ENCODE results near the gene KIAA0825.
"Not testable (repeated sequence)": the region's sequence is repeated elsewhere in the genome, so short reads cannot be mapped to it uniquely, and the experiment has no call there.

KIAA0825 gene

DNA sequence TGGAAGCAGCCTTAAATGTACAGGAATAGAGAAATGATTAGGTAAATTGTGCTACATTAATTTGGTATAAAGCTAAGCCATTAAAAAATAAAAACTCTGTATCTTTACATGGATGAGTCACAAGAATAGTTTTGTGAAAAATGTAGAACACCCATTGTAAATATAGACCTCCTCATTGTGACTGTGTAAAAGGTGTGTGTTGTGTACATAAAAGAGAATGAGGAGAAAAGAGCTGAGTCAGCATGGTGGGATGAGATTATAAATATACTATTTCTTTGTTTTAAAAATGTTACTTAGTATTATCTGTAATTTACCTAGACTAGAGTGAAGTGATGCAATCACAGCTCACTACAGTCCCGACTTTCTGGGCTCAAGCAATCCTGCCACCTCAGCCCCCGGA, 250.5 kb downstream of the KIAA0825 start:
- DNase-seq: no peak

DNA sequence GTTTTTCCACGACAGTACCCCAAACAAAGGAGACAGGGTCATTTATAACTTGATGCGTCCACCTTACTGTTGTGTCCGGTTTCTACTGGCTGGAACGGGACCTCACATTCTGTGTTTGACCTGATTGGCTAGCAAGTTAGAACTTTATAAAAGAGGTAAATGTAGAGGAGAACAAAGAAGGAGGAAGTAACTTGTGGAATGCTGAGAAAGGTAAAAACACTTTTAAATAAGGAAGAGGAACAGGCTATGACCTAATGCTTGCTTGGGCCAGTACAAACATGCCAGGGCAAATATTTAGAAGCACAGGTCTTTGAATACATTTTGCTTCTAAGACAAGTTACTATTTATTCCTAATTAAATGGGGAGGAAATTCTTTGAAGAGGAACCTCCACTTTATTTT, 251.6 kb downstream of the KIAA0825 start:
- no peak for DNase-seq

DNA sequence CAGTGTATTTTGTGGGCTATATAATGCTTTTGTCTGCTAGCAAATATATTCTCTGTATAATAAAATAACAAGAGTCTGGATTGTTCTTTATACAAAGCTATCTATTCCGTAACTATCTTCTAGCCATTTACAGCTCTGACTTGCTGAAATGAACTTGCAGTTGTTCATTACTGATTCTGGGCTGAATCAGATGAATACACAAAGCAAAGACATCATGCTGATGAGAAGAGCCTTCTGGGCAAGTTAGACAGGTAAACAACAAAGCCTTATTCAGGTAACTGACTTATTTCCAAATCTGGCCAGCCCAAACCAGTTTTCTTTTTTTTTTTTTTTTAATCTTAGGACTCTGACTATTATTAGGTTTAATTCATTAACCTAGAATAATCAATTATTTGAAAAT, 255.5 kb downstream of the KIAA0825 start:
- no peak for DNase-seq

DNA sequence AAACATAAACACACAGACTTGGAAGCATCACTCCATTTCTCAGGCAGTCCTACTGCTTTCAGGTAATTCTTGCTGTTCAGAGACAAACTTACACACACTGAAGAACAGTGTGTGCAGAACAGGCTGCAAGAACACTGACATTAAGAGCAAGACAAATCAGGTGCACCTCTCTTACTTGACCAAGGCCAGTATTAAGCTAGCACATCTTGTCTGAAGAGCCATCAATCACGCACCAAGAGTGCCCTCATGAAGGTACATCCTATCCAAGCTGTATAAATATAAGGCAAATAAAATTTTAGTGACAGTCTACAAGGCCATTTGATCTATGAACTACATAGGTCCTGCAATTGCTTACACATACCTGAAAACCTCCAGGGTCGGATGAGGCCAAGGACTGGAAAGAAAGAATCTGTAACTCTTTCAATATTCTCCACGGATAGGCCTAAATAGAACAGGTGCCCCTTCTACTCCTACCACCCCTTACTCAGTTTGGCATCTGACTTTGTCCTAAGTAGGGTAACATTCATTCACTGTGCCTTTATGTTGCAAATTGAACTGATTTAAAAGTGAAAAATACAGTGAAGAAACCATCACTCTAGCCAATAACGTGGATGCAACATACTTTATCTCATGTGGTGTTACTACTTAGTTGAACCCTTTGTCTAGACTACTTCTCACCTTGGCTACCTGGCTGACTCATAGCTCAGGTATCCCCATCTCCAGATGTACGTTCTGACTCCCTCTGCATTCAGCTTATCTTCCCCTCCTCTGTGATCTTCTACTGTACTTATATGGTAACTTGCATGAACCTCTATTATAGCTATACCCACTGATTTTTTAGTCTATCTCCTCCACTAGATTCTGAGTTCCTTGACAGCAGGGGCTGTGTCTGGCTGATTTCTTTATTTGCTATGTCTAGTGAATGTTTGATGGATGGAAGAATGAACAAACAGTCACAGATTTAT, 256.3 kb downstream of the KIAA0825 start:
- no peak for DNase-seq

DNA sequence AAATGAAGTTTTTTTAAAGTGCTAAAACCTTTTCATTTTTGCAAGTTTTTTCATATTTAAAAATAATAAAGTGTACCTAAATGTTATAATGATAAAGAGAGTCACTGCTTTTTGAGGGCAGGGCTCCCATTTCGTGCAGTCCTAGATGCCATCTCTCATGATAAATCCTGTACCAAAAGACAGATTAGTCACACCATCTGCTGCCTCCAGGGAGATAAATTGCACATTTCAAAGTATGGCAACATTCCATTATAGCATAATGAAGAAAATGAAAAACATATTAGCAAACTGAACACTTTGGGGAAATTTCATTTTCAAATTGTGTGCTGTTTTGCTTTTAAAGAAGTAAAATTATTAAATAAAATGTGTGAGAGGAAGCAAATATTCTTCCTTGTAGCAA, 257.2 kb downstream of the KIAA0825 start:
- no peak for DNase-seq

DNA sequence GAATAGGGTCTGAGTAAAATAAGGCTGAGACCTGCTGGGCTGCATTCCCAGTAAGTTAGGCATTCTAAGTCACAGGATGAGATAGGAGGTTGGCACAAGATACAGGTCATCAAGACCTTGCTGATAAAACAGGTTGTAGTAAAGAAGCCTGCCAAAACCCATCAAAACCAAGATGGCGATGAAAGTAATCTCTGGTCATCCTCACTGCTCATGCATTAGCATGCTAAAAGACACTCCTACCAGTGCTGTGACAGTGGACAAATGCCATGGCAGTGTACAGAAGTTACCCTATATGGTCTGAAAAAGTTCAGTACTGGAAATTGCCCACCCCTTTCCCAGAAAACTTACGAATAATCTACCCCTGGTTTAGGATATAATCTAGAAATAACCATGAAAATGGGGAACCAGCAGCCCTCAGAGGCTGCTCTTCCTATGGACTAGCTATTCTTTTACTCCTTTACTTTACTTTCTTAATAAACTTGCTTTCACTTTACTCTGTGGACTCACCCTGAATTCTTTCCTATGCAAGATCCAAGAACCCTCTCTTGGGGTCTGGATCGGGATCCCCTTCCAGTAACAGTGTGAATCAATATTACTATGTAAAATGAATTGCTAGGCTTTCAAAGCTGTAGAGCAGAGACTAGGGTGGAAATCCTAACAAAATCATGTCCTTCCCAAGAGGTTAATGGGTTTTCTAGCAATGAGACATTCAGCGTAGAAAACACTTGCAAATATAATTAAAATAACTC, 257.8 kb downstream of the KIAA0825 start:
- DNase-seq: no peak

DNA sequence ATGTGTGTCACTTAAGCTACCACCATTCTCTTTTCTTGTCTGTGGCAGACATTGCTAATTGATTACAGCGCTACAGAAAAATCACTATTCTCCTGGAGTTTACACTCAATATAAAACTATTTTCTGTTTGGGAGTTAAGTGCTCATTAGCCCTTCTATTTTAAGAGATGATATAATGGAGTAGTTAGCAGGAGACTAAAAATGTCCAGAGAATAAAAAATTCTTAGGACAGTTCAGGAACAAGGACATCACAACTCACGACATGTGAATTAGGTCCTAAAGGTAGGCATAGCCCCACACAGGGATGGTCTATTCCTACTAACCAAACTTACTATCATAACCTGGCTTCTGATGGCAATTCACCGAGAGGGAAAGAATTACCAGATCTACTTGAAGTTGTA, 258.5 kb downstream of the KIAA0825 start:
- no peak for DNase-seq

DNA sequence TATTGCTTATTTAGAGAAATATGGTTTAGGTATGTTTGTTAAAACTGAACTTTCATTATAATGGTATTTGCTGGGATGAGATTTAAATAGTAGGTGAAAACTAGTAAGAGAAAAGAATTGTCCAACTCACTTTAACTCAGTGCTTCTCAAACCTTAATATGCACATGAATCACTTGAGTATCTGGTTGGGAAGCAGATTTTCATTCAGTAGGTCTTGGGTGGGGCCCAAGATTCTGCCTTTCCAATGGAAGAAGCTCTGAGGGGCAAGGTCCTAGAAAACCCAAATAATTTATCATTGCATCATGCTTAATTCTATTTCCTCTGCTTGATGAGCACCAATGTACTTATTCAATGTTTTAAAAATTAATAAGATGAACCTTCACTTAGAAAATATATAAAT, 262.6 kb downstream of the KIAA0825 start:
- DNase-seq: no peak

DNA sequence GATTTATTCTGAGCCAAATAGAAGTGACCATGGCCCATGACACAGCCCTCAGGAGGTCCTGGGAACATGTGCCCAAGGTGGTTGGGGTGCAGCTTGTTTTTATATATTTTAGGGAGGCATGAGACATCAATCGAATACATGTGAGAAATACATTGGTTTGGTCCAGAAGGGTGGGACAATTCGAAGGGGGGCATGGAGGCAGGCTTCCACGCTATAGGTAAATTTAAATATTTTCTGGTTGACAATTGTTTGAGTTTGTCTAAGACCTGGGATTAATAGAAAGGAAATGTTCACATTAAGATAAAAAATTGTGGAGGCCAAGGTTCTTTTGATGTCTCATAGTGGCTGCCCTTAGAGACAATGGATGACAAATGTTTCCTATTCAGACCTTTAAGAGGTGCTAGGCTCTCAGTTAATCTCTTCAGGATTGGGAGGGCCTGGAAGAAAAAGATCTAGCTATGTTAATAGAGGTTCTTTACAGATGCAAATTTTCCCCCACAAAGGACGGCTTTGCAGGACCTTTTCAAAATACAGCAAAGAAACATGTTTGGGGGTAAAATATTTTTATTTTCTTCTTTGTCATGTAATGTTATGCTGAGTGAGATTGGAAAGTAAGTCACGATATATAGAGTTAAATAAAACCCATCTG, 263.4 kb downstream of the KIAA0825 start:
- not testable (repeated sequence) for DNase-seq

DNA sequence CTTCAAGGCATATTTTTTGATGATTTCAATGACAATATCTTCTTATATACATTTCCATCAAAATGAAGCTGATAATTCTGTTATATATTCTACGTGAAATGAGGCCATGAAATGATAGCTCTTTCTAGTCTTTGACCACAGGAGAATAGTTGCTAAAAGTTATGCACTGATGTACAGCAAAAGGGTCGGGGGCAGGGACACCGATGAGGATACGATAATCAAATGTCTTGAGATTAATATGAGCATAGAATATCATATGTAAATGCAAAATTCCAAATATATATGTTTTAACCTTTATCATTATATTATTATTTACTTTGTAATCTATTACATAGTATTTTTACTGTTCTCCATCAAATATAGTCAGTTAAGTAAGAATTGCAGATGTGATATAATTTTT, 264.8 kb downstream of the KIAA0825 start:
- no peak for DNase-seq

DNA sequence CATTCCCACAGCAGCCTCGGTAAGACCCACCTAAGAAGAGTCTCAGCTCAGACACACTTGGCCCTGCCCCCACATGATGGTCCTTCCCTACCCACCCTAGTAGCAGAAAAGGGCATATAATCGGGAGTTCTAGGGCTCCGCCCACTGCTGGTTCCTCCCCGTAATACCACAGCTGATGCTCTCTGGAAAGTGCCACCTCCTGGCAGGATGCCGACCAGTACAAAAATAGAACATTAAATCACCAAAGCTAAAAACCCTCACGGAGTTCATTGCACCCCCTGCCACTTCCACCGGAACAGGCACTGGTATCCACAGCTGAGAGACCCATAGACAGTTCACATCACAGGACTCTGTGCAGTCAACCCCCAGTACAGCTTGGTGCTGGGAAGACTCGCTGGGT, 271.3 kb downstream of the KIAA0825 start:
- no peak for DNase-seq

DNA sequence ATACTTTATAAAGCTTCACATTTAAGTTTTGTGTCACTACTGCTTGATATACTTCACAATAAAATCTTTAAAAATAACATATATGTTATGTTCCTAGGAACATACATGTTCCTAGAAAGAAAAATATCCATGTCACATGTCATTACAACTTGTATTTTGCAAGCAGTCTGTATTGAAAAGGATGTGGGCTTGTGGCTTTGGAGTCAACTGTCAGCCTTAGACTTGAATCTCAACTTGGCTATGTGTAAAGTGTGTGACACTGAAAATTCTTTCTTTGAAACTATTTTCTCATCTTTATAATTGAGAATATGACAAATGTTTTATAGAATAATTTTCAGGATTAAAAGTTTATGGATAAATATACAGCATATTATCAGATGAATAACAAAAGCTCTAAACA, 273.1 kb downstream of the KIAA0825 start:
- no peak for DNase-seq

DNA sequence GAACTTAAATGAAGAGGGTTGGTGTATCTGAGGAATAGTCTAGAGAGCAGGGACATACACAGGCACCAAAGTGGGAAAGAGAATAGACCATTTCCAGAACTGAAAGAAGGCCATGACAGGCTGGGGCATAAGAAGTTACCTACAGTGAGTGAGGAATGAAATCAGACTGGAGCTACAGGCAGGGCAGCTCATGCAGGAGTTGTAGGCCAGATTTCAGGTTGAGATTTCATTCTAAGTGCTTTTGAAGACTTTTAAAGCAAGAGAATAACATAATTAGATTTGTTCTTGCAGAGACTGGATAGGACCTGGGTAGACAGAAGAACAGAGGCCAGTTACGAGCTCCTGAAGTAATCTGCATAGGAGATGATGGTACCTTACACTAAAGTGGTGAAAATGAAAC, 280.8 kb downstream of the KIAA0825 start:
- DNase-seq: no peak

DNA sequence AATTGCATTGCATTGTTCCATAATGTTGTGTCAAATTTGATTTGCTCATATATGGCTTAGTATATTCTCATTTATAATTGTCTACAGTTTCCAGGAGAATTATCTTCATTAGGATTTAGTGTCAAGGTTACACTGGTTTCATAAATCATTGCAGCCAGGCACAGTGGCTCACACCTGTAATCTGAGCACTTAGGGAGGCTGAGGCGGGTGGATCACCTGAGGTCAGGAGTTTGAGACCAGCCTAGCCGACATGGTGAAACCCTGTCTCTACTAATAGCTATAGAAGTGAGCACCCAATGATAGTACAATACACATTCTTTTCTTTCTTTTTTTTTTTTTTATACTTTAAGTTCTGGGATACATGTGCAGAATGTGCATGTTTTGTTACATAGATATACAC, 282.5 kb downstream of the KIAA0825 start:
- no peak for DNase-seq

DNA sequence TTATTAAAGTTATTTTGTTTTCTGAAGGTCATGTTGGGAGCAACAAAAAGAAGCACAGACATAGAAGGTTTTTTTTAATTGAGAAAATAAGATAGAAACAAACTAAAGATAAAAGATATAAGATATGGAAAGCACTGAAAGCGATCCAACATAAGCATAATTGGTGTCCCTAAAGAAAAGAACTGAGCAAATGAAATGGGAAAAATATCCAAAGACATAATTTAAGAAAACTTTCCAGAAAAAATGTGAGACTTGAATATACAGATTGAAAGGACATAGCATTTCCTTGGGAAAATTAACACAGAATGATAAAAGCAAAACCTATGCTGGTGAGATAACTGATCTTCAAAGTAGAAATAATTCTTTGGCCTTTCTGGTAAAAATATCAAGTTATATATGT, 289.3 kb downstream of the KIAA0825 start:
- DNase-seq: no peak

DNA sequence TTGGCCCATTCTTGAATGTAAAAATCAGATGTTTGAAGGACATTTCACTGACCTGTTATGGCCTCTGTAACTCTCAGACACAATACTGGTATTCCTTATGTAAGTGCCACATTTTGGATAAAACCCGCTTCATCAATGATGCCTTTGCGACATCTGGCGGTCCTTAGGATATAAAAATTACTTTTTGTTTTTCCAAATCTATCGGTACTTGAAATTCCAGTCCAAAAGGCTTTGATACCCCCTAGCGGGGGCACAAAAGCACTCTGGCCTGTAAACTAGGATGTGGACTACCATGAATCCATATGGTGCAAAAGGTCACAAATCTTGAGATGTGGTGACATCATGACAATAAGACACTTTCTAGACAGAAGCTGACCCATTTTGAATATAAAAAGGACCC, 291.8 kb downstream of the KIAA0825 start:
- no peak for DNase-seq

DNA sequence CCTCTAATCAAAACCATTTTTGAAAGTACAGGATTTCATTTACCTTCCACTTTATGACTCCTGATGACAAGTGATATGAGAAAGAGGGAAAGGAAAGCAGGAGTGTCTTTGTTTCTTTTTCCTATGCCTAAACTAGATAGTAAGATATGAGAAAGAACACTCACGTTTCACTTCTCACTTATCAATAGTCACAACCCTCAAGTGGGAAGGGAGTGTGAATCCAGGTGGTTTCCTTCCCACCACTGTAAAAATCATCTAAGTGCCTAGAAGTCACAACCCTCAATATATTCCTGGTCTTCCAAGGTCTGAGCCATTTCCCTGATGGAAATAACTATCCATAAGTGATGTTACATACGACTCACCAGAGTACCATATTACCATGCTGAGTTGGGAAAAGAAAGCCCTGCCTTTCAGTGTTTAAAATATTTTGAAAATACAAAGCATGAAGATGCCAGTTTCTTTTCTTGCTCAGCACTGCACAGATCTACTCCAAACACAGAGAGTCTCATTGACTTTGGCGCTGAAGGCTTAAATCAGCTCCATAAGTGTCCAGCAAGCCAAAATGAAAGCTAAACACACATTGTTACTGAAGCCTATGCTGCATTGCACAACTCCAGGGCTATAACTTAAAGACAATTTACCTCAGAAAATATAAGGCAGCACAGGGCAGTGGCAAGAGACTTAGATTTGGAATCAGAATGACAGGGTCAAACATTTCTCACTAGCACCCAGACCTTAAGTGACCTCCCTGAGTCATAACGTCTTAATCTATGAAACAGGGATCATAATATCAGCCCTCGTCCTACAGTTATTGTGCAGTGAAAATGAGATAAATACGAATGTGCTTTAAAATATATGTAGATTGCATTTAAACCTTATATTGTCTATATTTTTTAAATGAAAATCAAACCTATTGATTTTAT, 301.2 kb downstream of the KIAA0825 start:
- DNase-seq: no peak

DNA sequence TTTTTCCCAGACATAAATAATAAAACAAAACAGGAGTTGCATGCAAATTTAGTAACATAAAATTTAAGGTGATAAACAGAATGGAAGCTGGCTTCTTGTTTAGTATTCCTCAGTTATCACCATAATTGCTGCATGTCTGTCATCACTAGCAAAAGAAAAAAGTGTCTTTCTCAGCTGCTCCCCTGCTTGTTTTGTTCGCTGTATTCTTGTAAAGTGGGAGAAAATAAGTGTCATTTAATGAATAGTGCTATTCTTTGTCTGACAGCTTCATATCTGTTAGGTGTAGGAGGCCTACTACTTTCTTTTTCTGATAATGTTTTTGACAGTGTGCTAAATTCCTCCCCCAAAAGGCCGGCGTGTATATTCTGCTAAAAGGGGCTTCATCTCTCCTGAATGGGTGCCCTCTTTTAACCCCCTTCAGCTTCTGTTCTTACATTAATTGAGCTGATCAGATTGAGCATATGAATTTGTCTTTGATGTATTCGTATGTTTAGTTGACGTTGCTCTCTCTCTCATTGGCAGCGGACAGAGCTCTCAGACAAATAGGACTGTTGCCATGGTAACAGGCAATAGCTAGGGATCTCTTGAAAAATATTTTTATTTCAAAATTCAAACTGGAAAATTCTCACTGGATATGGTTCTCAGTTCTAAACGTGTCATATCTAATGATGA, 303.8 kb downstream of the KIAA0825 start:
- DNase-seq: no peak

DNA sequence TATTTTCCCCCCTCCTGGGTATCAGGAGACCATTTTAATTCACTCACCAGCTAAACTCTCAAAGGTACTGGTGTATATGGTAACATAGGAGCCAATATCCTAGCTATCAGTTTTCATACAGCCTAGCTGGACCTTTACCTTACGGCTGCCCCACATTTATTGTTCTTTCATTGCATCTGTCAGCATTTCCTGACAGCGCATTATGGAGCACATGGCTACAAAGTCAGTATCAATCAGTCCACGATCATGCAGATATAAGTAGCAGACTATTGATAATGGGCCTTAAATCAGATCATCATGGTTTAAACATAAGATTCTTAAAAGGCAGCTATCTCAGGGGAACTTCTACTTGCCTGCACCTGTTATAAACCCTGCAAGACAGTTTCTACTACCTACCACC, 304.7 kb downstream of the KIAA0825 start:
- no peak for DNase-seq

DNA sequence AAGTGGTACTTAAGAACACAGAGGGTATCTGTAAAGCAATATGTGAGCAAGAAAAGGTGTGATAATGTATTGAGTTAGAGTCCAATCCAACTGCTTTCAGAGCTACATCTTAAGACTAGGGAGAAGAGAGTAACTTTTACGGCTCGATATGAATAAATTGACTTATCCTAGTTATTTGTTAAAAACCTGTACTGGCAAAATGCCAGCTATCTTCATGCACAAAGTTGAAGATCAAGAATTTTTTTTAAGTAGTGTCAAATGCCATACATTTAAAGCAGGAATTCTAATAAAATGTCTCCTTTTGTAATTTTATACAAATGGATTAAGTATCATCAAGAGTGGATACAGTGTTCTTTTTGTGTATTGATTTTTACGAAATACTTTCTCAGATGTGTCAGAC, 305.2 kb downstream of the KIAA0825 start:
- no peak for DNase-seq

DNA sequence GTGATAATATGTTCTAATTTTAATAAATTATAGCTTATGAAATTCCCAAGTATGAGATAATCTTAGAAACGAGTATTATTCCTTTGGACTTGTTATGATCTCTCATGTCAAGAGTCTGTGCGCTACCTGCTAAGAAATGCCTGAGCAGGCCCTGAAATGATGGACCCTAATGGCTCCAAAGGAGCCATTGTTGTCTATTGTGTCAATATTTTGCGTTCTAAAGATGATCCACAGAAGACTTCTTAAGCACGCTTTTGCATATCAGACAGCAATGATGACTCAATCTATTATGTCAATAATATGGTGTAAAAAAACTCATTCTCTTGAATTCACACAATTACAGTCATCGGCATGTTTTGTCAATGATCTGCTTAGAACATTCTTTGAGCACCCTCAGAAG, 306.1 kb downstream of the KIAA0825 start:
- no peak for DNase-seq

DNA sequence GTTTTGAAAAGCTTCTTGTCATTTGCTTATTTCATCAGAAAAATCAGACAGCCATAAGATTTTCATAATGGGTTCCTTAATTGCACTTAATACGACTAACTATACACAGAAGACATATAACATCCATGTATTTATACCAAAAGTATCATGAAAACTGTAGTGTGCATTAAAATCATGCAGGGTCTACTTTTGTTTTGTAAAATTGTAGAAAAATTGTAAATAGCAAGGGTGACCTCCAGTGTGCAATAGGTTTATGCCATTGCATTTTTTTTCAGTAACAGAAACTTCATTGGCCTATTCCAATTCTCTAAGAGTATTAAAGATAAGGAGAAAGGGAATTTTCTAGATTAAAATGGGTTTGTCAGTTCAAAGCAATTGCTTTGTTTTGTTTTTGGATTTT, 307.6 kb downstream of the KIAA0825 start:
- no peak for DNase-seq

All from stimulated activated CD4-positive, alpha-beta T cell treated with anti-CD3 and anti-CD28 coated beads, Interleukin-12 subunit alpha, Interleukin-12 subunit beta, amount 100 ng/mL, for 4 hours (primary cell).